GM10266 (cell line): ENCODE results near the gene VPS50.

Source experiments
- DNase-seq: peaks from one replicate; pipeline ENCODE4 v3.0.0; 2012; ENCODE audit errors: extremely low spot score
- CTCF ChIP-seq: IDR thresholded peaks from 2 replicates; pipeline ENCODE4 v1.5.1; 2012; ENCODE audit warnings: mild to moderate bottlenecking, low read depth; ENCODE audit not compliant: control insufficient read depth, insufficient read depth; ENCODE audit errors: missing control alignments

The VPS50 gene

GRCh38 chr7:93265220-93265619, 33.1 kb downstream of the VPS50 start:
- no peak for TF ChIP-seq CTCF
- DNase-seq, result no peak

GRCh38 chr7:93279541-93279940, 47.4 kb downstream of the VPS50 start:
- TF ChIP-seq CTCF, result no peak
- DNase-seq, result no peak

- no peak for TF ChIP-seq CTCF
- DNase-seq, result no peak
Observed at GRCh38 chr7:93284908-93285307, 52.7 kb downstream of the VPS50 start.

GRCh38 chr7:93293229-93293628, 61.1 kb downstream of the VPS50 start:
- TF ChIP-seq CTCF, result no peak

GRCh38 chr7:93298206-93298605, 66.0 kb downstream of the VPS50 start:
- no peak for DNase-seq
- no peak for TF ChIP-seq CTCF

More at GRCh38 chr7:93293229-93293628, 61.1 kb downstream of the VPS50 start:
- no peak for DNase-seq

- no peak for DNase-seq
Observed at GRCh38 chr7:93298671-93299070, 66.5 kb downstream of the VPS50 start.

GRCh38 chr7:93301736-93302135, 69.6 kb downstream of the VPS50 start:
- TF ChIP-seq CTCF, result no peak
- DNase-seq, result no peak

More at GRCh38 chr7:93298671-93299070, 66.5 kb downstream of the VPS50 start:
- no peak for TF ChIP-seq CTCF
